Measurements from ENCODE around the gene ICE2.

GRCh38 chr15:60508442-60508841 lies 29.5 kb upstream of the ICE2 start:
- TF ChIP-seq CTCF (conservative IDR thresholded peaks at IDR 0.05; ENCODE audit: low read length) (no peak), EZH2phosphoT487 (IDR thresholded peaks at IDR 0.05; ENCODE audit: borderline replicate concordance) (no peak)

All from Loucy (cell line).